ENCODE measurements around the gene OSBP2. TPM values are rescaled to one million over a fixed set of nuclear protein-coding genes. Genes with fewer than 3 reads are reported as not detected.

OSBP2 gene
- total and polyA plus RNA-seq, 10 of the 15 experiments (the other 5 are each of a cell fraction or from before 2014, with no cell fraction given) = 0.11 to 7.7 (median 3.6) TPM

- FAIRE-seq (no peak), ATAC-seq (no peak), DNase-seq (ENCODE audit: low read depth, low spot score) (no peak)
- H3K4me2 ChIP-seq (ENCODE audit: control insufficient read depth, insufficient read depth) = no peak overlapping the region
- CTCF ChIA-PET = no interaction called here
- no TSS peak for BruUV-seq (replicated peaks)
- no peak overlapping the region for H3K9ac ChIP-seq (ENCODE audit: control insufficient read depth, insufficient read depth, low read length)
- H3K27ac ChIP-seq (ENCODE audit: control insufficient read depth, insufficient read depth) = no peak overlapping the region
- no peaks in the 10 kb centered on the region for H3K4me1 ChIP-seq (ENCODE audit: control insufficient read depth, insufficient read depth, low read length)
- POLR2A ChIA-PET = no interaction called here
- TF ChIP-seq KLF5 (IDR thresholded peaks at IDR 0.05; ENCODE audit: partially characterized antibody) (no peak), YY1 (IDR thresholded peaks at IDR 0.05; ENCODE audit: low read depth, low read length) (no peak), EGR1 (IDR thresholded peaks at IDR 0.05; ENCODE audit: borderline replicate concordance in 1 of 2, low read depth in 2 of 2, low read length in 2 of 2) (no peak), JUNB (IDR thresholded peaks at IDR 0.05) (no peak), RCOR1 (conservative IDR thresholded peaks at IDR 0.05; ENCODE audit: low read depth, low read length) (no peak), ESRRA (IDR thresholded peaks at IDR 0.05; ENCODE audit: low read length) (no peak), BCL11A (IDR thresholded peaks at IDR 0.05; ENCODE audit: low read depth, low read length) (no peak), RELA (IDR thresholded peaks at IDR 0.05; ENCODE audit: borderline replicate concordance, partially characterized antibody) (no peak), NFYA (IDR thresholded peaks at IDR 0.05; ENCODE audit: borderline replicate concordance, low read depth, low read length) (no peak), ZNF217 (IDR thresholded peaks at IDR 0.05) (no peak), FOXK2 (IDR thresholded peaks at IDR 0.05) (no peak), SMAD1 (IDR thresholded peaks at IDR 0.05; ENCODE audit: low read depth, partially characterized antibody) (no peak), SUZ12 (IDR thresholded peaks at IDR 0.05; ENCODE audit: unreplicated experiment) (no peak), HDAC2 (IDR thresholded peaks at IDR 0.05) (no peak), NBN (IDR thresholded peaks at IDR 0.05) (no peak), SP1 (IDR thresholded peaks at IDR 0.05; ENCODE audit: low read depth, low read length) (no peak)
- TF ChIP-seq, protein P1, sequence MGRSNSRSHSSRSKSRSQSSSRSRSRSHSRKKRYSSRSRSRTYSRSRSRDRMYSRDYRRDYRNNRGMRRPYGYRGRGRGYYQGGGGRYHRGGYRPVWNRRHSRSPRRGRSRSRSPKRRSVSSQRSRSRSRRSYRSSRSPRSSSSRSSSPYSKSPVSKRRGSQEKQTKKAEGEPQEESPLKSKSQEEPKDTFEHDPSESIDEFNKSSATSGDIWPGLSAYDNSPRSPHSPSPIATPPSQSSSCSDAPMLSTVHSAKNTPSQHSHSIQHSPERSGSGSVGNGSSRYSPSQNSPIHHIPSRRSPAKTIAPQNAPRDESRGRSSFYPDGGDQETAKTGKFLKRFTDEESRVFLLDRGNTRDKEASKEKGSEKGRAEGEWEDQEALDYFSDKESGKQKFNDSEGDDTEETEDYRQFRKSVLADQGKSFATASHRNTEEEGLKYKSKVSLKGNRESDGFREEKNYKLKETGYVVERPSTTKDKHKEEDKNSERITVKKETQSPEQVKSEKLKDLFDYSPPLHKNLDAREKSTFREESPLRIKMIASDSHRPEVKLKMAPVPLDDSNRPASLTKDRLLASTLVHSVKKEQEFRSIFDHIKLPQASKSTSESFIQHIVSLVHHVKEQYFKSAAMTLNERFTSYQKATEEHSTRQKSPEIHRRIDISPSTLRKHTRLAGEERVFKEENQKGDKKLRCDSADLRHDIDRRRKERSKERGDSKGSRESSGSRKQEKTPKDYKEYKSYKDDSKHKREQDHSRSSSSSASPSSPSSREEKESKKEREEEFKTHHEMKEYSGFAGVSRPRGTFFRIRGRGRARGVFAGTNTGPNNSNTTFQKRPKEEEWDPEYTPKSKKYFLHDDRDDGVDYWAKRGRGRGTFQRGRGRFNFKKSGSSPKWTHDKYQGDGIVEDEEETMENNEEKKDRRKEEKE (IDR thresholded peaks at IDR 0.05) = no peak
- TF ChIP-seq, protein P2, sequence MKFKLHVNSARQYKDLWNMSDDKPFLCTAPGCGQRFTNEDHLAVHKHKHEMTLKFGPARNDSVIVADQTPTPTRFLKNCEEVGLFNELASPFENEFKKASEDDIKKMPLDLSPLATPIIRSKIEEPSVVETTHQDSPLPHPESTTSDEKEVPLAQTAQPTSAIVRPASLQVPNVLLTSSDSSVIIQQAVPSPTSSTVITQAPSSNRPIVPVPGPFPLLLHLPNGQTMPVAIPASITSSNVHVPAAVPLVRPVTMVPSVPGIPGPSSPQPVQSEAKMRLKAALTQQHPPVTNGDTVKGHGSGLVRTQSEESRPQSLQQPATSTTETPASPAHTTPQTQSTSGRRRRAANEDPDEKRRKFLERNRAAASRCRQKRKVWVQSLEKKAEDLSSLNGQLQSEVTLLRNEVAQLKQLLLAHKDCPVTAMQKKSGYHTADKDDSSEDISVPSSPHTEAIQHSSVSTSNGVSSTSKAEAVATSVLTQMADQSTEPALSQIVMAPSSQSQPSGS (IDR thresholded peaks at IDR 0.05; ENCODE audit: low read length) = no peak
- TF ChIP-seq, protein P3, sequence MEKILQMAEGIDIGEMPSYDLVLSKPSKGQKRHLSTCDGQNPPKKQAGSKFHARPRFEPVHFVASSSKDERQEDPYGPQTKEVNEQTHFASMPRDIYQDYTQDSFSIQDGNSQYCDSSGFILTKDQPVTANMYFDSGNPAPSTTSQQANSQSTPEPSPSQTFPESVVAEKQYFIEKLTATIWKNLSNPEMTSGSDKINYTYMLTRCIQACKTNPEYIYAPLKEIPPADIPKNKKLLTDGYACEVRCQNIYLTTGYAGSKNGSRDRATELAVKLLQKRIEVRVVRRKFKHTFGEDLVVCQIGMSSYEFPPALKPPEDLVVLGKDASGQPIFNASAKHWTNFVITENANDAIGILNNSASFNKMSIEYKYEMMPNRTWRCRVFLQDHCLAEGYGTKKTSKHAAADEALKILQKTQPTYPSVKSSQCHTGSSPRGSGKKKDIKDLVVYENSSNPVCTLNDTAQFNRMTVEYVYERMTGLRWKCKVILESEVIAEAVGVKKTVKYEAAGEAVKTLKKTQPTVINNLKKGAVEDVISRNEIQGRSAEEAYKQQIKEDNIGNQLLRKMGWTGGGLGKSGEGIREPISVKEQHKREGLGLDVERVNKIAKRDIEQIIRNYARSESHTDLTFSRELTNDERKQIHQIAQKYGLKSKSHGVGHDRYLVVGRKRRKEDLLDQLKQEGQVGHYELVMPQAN (conservative IDR thresholded peaks at IDR 0.05) = no peak
- intact Hi-C loops (cut with micrococcal nuclease; ENCODE audit: unreplicated experiment) (no loop called here), in situ Hi-C loops (cut with MboI) (no loop called here)
- no peak overlapping the region for H3K4me3 ChIP-seq
- H3K27me3 ChIP-seq (replicated peaks in 1 of 2; ENCODE audit: control insufficient read depth in 2 of 2, insufficient read depth in 2 of 2, low read length in 1 of 2) = no peaks in the 10 kb centered on the region
- no peaks in the 10 kb centered on the region for H3K9me3 ChIP-seq (replicated peaks; ENCODE audit: control insufficient read depth, insufficient read depth, low read length)
- RAD21 ChIA-PET (ENCODE audit: unreplicated experiment) = interaction anchor here (0.7 kb wide), 1 partner anchor 16 kb away, joined by 3 read pairs; no protein-coding TSS in a partner anchor
- 95% methylated on average over 4 of the region's 4 CpGs for WGBS (ENCODE audit: insufficient coverage, insufficient replicate concordance, low lambda C conversion rate, missing lambda C conversion rate)
- SMC1A ChIA-PET (ENCODE audit: uncharacterized antibody, unreplicated experiment) = no interaction called here
- 0 out of 4 replicates have a peak, but pooled peaks cover 0 to 2% of the 10 kb centered on the region in 2 experiments for H3K36me3 ChIP-seq (ENCODE audit: control insufficient read depth in 2 of 2, insufficient read depth in 2 of 2, low read length in 1 of 2)
- no peaks in the 10 kb centered on the region for H3K79me2 ChIP-seq (ENCODE audit: control insufficient read depth, insufficient read depth, low read length)
- no peak overlapping the region for H2AFZ ChIP-seq (ENCODE audit: control insufficient read depth, low read depth, low read length)
- no peaks in the 10 kb centered on the region for H4K20me1 ChIP-seq (ENCODE audit: control insufficient read depth, insufficient read depth)
Observed at GRCh38 chr22:30955153-30955552, 260.5 kb downstream of the OSBP2 start.
